IMR-90 (cell line): ENCODE measurements around the gene EVI5. TPM values are rescaled to one million over a fixed set of nuclear protein-coding genes. Genes with fewer than 3 reads are reported as not detected.

Source experiments
- ATAC-seq: fragments of 200-7000 bp; cut with Tn5 transposase; 2 replicates; pipeline ENCODE4 v1.9.1; 2020; ENCODE audit warnings: low read depth, mild to moderate bottlenecking, moderate library complexity
- BruUV-seq: library from RNA; stranded (reverse); fragments of 400-500 nt; replicated peaks from 2 replicates; lab custom pipeline; 2021; lab: Mats Ljungman, UMichigan
- CTCF ChIA-PET: fragments of 300-600 bp; formaldehyde crosslinking; extraction: SDS; loops from one replicate; lab custom pipeline; 2021; ENCODE audit warnings: antibody characterized with exemption; lab: Yijun Ruan, JAX
- POLR2A ChIA-PET: fragments of 300-600 bp; sonication (Branson Sonifier 250); formaldehyde crosslinking; loops from one replicate; lab custom pipeline; 2022; ENCODE audit warnings: antibody characterized with exemption; ENCODE audit not compliant: unreplicated experiment; lab: Charles Lee
- DNase-seq: peaks from one replicate; pipeline ENCODE4 v3.0.0; 2013
- H2AFZ ChIP-seq: replicated peaks from 2 replicates; pipeline ENCODE3; 2013; ENCODE audit warnings: low read length, mild to moderate bottlenecking; ENCODE audit not compliant: poor library complexity
- H2AK5ac ChIP-seq: 2 replicates; pipeline ENCODE4 v1.6.1; 2013; ENCODE audit warnings: low read depth, low read length, inconsistent platforms
- H2AK9ac ChIP-seq: replicated peaks from 2 replicates; pipeline ENCODE3; 2013; ENCODE audit warnings: mild to moderate bottlenecking, low read depth, low read length, moderate library complexity; ENCODE audit not compliant: poor library complexity
- H2BK120ac ChIP-seq: 2 replicates; pipeline ENCODE4 v1.6.1; 2013; ENCODE audit warnings: low read depth, low read length, inconsistent platforms
- H2BK15ac ChIP-seq: 3 replicates; pipeline ENCODE4 v1.6.1; 2013; ENCODE audit warnings: low read depth, low read length, inconsistent platforms
- H2BK20ac ChIP-seq: 2 replicates; pipeline ENCODE4 v1.6.1; 2013; ENCODE audit warnings: low read depth, mild to moderate bottlenecking, inconsistent platforms, low read length, moderate library complexity
- H2BK5ac ChIP-seq: 2 replicates; pipeline ENCODE4 v1.6.1; 2013; ENCODE audit warnings: mild to moderate bottlenecking, low read depth, low read length, inconsistent platforms; ENCODE audit not compliant: poor library complexity, severe bottlenecking
- H3K14ac ChIP-seq: replicated peaks from 2 replicates; pipeline ENCODE4 v1.6.1; 2013; ENCODE audit warnings: low read depth, low read length, inconsistent platforms
- H3K18ac ChIP-seq: 2 replicates; pipeline ENCODE4 v1.6.1; 2013; ENCODE audit warnings: low read depth, low read length, control low read depth
- H3K23ac ChIP-seq: 2 replicates; pipeline ENCODE4 v1.6.1; 2013; ENCODE audit warnings: low read depth, low read length, inconsistent platforms
- H3K27ac ChIP-seq: 2 replicates; pipeline ENCODE4 v1.5.1; 2013; ENCODE audit warnings: mild to moderate bottlenecking, control low read depth, low read length; ENCODE audit not compliant: insufficient read depth
- H3K27me3 ChIP-seq: 2 replicates; pipeline ENCODE4 v1.6.1; 2013; ENCODE audit warnings: low read length; ENCODE audit not compliant: control insufficient read depth, insufficient read depth
- H3K36me3 ChIP-seq: 2 replicates; pipeline ENCODE4 v1.6.1; 2013; ENCODE audit warnings: low read length, mixed read lengths; ENCODE audit not compliant: control insufficient read depth, insufficient read depth
- H3K4ac ChIP-seq: 2 replicates; pipeline ENCODE4 v1.6.1; 2013; ENCODE audit warnings: low read depth, low read length, inconsistent platforms
- H3K4me1 ChIP-seq: 2 replicates; pipeline ENCODE4 v1.6.1; 2013; ENCODE audit warnings: low read length, mixed read lengths; ENCODE audit not compliant: control insufficient read depth, insufficient read depth
- H3K4me2 ChIP-seq: 2 replicates; pipeline ENCODE4 v1.6.1; 2013; ENCODE audit warnings: low read depth, mild to moderate bottlenecking, control low read depth, low read length, moderate library complexity
- H3K4me3 ChIP-seq: 2 replicates; pipeline ENCODE4 v1.5.1; 2013; ENCODE audit warnings: low read depth, mild to moderate bottlenecking, control low read depth, low read length, moderate library complexity; ENCODE audit not compliant: insufficient read depth
- H3K56ac ChIP-seq: 2 replicates; pipeline ENCODE4 v1.6.1; 2013; ENCODE audit warnings: low read length, inconsistent platforms; ENCODE audit not compliant: insufficient read depth; ENCODE audit errors: extremely low read depth
- H3K79me1 ChIP-seq, 2 experiments: 2 replicates each; pipeline ENCODE4 v1.6.1; 2013; ENCODE audit warnings: low read length in 2 of 2, inconsistent platforms in 1 of 2, low read depth in 1 of 2
- H3K9ac ChIP-seq: 2 replicates; pipeline ENCODE4 v1.6.1; 2013; ENCODE audit warnings: low read depth, low read length, control low read depth
- H3K9me1 ChIP-seq: 2 replicates; pipeline ENCODE4 v1.6.1; 2013; ENCODE audit warnings: low read length, inconsistent platforms; ENCODE audit not compliant: insufficient read depth
- H3K9me3 ChIP-seq: 2 replicates; pipeline ENCODE4 v1.6.1; 2013; ENCODE audit warnings: low read length; ENCODE audit not compliant: control insufficient read depth, insufficient read depth
- H4K20me1 ChIP-seq: 2 replicates; pipeline ENCODE4 v1.6.1; 2013; ENCODE audit warnings: low read length, inconsistent platforms; ENCODE audit not compliant: insufficient read depth
- H4K5ac ChIP-seq: 2 replicates; pipeline ENCODE4 v1.6.1; 2013; ENCODE audit warnings: mild to moderate bottlenecking, low read depth, low read length, control low read depth
- H4K8ac ChIP-seq, 2 experiments: 2 replicates each; pipeline ENCODE4 v1.6.1; 2013; ENCODE audit warnings: low read depth in 2 of 2, low read length in 2 of 2, control low read depth in 1 of 2, inconsistent platforms in 1 of 2
- H4K91ac ChIP-seq: 2 replicates; pipeline ENCODE4 v1.6.1; 2013; ENCODE audit warnings: low read depth, low read length, inconsistent platforms; ENCODE audit not compliant: insufficient read depth
- NFE2L2 ChIP-seq: fragments of 150-350 bp; IDR thresholded peaks from 2 replicates; pipeline ENCODE4 v1.6.1; 2016; ENCODE audit warnings: low read depth, mild to moderate bottlenecking, low read length
- POLR2A ChIP-seq: IDR thresholded peaks from 2 replicates; pipeline ENCODE4 v1.6.1; 2012; ENCODE audit warnings: mild to moderate bottlenecking, low read depth, low read length
- RAD21 ChIP-seq: IDR thresholded peaks from 2 replicates; pipeline ENCODE4 v1.6.1; 2012; ENCODE audit warnings: low read length, improper control_type of control experiment
- SMC3 ChIP-seq: fragments of 150-350 bp; IDR thresholded peaks from 2 replicates; pipeline ENCODE4 v1.6.1; 2016; ENCODE audit warnings: low read depth, mild to moderate bottlenecking, antibody characterized with exemption, low read length, moderate library complexity
- WGBS, 2 experiments: methylation state at CpG; one replicate each; pipeline versions ENCODE4 v1.1.5 to v1.1.7; 2013; ENCODE audit warnings: missing lambda C conversion rate in 2 of 2; ENCODE audit not compliant: insufficient read length in 1 of 2; ENCODE audit errors: extremely low coverage in 2 of 2; 5-methylcytosine and 5-hydroxymethylcytosine counted together
- dilution Hi-C: fragments of 300-500 bp; cut with HindIII; formaldehyde crosslinking; loops from one replicate; pipeline ENCODE4 v1.14.3; 2018; ENCODE audit warnings: low sequenced_read_pairs; ENCODE audit not compliant: unreplicated experiment
- in situ Hi-C: fragments of 300-500 bp; cut with MboI; formaldehyde crosslinking; loops from 3 replicates; pipeline ENCODE4 v1.14.3; 2019; ENCODE audit warnings: low sequenced_read_pairs, inconsistent platforms, mixed read lengths
- intact Hi-C: fragments of 100-400 bp; cut with micrococcal nuclease; formaldehyde crosslinking; loops from 2 replicates; pipeline ENCODE4 v1.10.0; 2022
- polyA plus RNA-seq, 3 experiments: library from polyadenylated mRNA; depleted of rRNA; stranded (reverse); fragments of >200 nt; gene quantifications; 2 replicates each; pipeline ENCODE4 v1.2.3, GENCODE V29; 2012; ENCODE audit warnings: low replicate concordance in 1 of 3
- total RNA-seq: library from RNA; depleted of rRNA; stranded (reverse); fragments of >200 nt; gene quantifications from 2 replicates; pipeline ENCODE4 v1.2.3, GENCODE V29; 2012

EVI5 gene
- total and polyA plus RNA-seq, 2 of the 4 experiments (the other 2 are of a cell fraction): 13.9 to 26.9 TPM

GRCh38 chr1:92748138-92748537, 36.8 kb downstream of the EVI5 start:
- no peak overlapping the region for H3K4me3 ChIP-seq
- H2BK120ac ChIP-seq: no peak overlapping the region
- in situ Hi-C loops: no loop called here
- no peaks in the 10 kb centered on the region for H3K9me3 ChIP-seq
- H3K4ac ChIP-seq: peak overlapping the region; percentile 10; the same call in 1 of the 2 replicates
- ChIA-PET POLR2A (no interaction called here), CTCF (interaction anchor here (1.4 kb wide), 1 partner anchor 71 kb away, joined by 7 read pairs; no protein-coding TSS in a partner anchor)
- H3K27me3 ChIP-seq: no peaks in the 10 kb centered on the region
- peaks cover 16% of the 10 kb centered on the region; the same call in 1 of the 2 replicates for H4K20me1 ChIP-seq
- no peak overlapping the region for H3K23ac ChIP-seq
- no peak overlapping the region for H3K56ac ChIP-seq
- no peak overlapping the region for H2AK9ac ChIP-seq
- peaks cover 2% of the 10 kb centered on the region; the same call in 1 of the 2 replicates for H3K36me3 ChIP-seq
- dilution Hi-C loops: no loop called here
- intact Hi-C loops: loop anchor here (5.0 kb wide), 1 partner anchor 84 kb away; the partner anchor contains the start of gene RPL5
- no peak for TF ChIP-seq NFE2L2
- no peak for TF ChIP-seq RAD21
- TF ChIP-seq SMC3: no peak
- TF ChIP-seq POLR2A: no peak
- H2AK5ac ChIP-seq: no peak overlapping the region
- ATAC-seq: no peak
- no peak for DNase-seq
- H3K18ac ChIP-seq: no peak overlapping the region; the same call in 1 of the 2 replicates
- H3K4me1 ChIP-seq: peaks cover 6% of the 10 kb centered on the region
- 0 out of 2 replicates have a peak overlapping the region, but pooled peaks have one; percentile 20 for H4K5ac ChIP-seq
- no peak overlapping the region for H2BK5ac ChIP-seq
- H2BK20ac ChIP-seq: no peak overlapping the region; the same call in 1 of the 2 replicates
- no peak overlapping the region for H4K8ac ChIP-seq
- peaks cover 19 to 44% of the 10 kb centered on the region in 2 experiments for H3K79me1 ChIP-seq
- H3K27ac ChIP-seq: no peak overlapping the region
- H3K14ac ChIP-seq: 0 out of 2 replicates have a peak overlapping the region, but pooled peaks have one; percentile 63
- H3K9ac ChIP-seq: no peak overlapping the region
- WGBS, 2 experiments: 100% methylated on average over 1 of the region's 3 CpGs; no CpG with 5 or more reads in 1 of the 2 experiments
- H2BK15ac ChIP-seq: no peak overlapping the region
- H2AFZ ChIP-seq: no peak overlapping the region
- no peak overlapping the region for H3K4me2 ChIP-seq
- no peak overlapping the region for H4K91ac ChIP-seq
- H3K9me1 ChIP-seq: peaks cover 13% of the 10 kb centered on the region
- no TSS peak for BruUV-seq
